NCI-H748 treated with DMSO at 0.1 percent for 48 hours (cell line): ENCODE measurements around the gene IFT20.
"Not testable (repeated sequence)": the region's sequence is repeated elsewhere in the genome, so short reads cannot be mapped to it uniquely, and the experiment has no call there.

Experiments
- DNase-seq: peaks from one replicate; lab custom pipeline; 2025; lab: John Stamatoyannopoulos, UW

Gene IFT20

GRCh38 chr17:28306954-28307401, 28.3 kb downstream of the IFT20 start:
- DNase-seq = no peak

DNA sequence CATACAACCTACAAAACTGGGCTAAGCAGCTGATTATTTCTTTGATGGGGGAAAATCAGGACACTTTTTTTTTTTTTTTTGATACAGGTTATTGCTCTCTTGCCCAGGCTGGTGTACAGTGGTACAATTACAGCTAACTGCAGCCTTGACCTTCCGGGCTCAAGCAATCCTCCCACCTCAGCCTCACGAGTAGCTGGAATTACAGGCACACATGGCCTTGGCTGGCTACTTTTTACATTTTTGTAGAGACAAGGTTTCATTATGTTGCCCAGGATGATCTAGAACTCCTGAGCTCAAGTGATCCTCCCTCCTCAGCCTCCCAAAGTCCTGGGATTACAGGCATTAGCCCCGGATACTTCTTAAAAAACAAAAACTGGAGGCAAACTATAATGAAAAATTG, 36.8 kb downstream of the IFT20 start:
- no peak for DNase-seq

DNA sequence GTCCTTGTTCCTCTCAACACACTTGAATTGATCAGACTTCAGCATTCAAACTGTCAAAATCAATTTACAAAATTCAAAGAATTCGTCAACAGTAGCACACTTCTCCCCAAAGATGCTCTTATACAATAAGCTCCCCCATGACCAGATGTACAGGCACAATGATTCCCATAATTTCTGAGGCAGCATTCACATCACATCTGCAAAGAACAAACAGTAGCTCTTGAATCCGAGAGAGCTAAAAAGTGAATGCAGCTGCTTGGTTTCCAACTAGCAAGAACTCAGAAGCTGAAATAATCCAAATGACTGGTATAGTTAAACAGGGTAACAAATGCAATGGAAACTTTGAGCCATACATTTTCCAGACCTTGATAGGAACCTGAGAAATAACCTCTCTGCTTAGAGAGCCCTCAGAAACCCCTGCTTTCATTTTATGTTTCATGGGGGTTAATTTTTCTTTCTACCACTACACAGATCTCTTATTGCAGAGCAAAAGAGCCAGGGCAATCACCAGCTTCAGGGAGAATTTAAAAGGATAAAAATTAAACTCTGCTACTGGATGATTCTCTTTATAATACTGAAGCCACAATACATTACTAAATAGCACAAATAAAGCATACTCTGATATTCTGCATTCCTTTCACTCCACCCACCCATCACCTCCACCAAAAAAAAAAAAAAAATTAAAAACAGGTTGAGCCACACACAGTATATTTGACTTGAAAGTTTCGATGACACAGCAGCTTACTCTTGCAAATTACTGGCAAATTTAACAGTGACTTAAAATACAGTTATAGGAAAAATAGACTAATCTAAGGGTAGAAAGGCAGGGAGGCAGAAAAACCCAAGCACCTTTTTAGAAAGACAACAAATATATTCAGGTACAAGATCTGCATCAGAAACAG, 39.3 kb downstream of the IFT20 start:
- DNase-seq = no peak

DNA sequence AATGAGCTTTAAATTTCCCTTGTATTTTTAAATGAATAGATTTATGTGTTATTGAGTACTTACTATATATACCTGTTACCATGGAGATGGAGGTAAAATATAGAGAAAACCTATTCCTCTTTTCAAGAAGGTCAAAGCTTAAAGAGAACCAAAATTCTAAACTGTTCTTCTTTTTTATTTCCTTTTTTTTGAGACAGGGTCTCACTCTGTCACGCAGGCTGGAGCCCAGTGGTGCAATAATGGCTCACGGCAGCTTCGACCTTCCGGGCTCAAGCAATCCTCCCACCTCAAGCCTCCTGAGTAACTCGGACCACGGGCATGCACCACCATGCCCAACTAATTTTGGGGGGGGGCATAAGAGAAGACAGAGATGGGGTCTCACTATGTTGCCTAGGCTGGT, 41.3 kb downstream of the IFT20 start:
- no peak for DNase-seq

GRCh38 chr17:28292878-28293277, 42.4 kb downstream of the IFT20 start:
- not testable (repeated sequence) for DNase-seq

- DNase-seq = no peak
Measured at GRCh38 chr17:28291780-28292330, 43.4 kb downstream of the IFT20 start.

DNA sequence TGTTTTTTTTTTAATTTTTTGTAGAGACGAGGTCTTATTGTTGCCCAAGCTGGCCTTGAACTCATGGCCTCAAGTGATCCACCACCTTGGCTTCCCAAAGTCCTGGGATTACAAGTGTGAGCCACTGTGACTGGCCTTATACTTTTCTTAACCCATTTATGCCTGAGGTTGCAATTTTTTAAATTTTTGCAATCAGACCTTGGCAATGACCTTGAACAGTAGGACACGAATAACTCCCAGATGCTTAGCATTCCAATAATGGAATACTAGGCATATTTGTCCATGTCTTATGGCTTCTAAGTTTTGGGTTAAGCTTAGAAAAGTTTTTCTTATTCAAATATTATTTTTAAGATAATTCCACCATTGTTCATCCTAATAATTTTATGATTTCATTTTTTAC, 44.6 kb downstream of the IFT20 start:
- DNase-seq = no peak

GRCh38 chr17:28285965-28286364, 49.3 kb downstream of the IFT20 start:
- DNase-seq = no peak

DNA sequence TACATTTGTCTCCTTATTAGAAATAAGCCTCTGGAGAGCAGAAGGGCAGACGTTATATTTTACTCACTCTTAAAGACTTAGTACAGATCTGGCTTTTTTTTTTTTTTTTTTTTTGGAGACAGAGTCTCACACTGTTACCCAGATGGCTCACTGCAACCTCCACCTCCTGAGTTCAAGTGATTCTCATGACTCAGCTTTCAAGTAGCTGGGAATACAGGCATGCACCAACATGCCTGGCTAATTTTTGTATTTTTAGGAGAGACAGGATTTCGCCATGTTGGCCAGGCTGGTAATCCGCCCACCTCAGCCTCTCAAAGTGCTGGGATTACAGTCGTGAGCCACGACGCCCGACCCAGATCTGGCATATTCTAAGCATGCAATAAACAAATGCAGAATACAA, 52.7 kb downstream of the IFT20 start:
- no peak for DNase-seq

- no peak for DNase-seq
Measured at GRCh38 chr17:28280826-28281225, 54.4 kb downstream of the IFT20 start.

- no peak for DNase-seq
Measured at GRCh38 chr17:28279411-28279810, 55.9 kb downstream of the IFT20 start.
